NCI-H2171 (cell line): Measurements from ENCODE around the gene BRWD1.
A peak's percentile ranks its signal among the peaks of the same experiment; 100 is the strongest.

Source experiments
- DNase-seq: peaks from one replicate; lab custom pipeline; 2025; lab: John Stamatoyannopoulos, UW

BRWD1 gene

DNA sequence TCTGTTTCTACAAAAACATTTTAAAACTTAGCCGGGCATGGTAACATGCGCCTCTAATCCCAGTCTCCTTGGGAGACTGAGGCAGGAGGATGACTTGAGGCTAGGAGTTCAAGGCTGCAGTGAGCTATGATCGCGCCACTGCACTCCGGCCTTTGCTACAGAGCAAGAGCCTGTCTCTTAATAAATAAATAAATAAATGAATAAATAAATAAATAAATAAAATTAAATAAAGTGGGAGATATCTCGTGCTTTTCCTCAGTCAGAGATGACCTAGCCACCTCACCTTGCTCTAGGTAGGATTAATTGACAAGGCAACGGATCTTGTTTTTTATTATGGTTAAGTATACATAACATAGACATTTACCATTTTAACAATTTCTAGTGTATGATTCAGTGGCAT, 14.3 kb upstream of the BRWD1 start:
- no peak for DNase-seq

DNA sequence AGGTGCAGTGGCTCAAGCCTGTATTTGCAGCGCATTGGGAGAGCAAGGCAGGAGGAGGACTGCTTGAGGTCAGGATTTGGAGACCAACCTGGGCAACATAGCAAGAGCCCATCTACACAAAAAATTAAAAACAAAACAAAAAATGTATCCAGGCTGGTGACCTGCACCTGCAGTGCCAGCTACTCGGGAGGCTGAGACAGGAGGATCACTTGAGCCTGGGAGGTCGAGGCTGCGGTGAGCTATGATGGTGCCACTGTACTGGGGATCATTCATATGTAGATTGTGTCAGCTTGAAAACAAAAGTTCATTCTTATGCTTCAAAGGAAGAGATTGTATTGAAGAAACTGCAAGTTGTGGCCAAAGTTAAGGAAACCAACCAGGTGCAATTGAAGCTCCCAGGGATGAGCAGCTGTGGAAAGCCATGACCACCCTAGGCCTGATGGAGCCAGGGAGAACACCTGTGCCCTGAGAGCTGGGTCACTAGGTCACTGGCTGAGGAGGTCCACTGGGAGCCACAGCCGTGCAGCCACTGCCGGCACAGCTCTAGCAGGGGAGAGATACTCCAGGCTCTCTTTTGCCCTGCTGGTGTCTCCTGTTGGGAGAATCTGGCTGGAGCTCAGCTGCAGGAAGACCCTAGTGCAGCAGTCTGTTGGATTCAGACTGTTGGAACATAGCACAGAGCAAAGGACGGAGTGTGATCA, 13.3 kb upstream of the BRWD1 start:
- no peak for DNase-seq

GRCh38 chr21:39325458-39325857, 12.0 kb upstream of the BRWD1 start:
- DNase-seq = no peak

GRCh38 chr21:39321424-39321823, 8.0 kb upstream of the BRWD1 start:
- no peak for DNase-seq

- no peak for DNase-seq
These were observed 6.4 kb upstream of the BRWD1 start for GRCh38 chr21:39319814-39320332.

DNA sequence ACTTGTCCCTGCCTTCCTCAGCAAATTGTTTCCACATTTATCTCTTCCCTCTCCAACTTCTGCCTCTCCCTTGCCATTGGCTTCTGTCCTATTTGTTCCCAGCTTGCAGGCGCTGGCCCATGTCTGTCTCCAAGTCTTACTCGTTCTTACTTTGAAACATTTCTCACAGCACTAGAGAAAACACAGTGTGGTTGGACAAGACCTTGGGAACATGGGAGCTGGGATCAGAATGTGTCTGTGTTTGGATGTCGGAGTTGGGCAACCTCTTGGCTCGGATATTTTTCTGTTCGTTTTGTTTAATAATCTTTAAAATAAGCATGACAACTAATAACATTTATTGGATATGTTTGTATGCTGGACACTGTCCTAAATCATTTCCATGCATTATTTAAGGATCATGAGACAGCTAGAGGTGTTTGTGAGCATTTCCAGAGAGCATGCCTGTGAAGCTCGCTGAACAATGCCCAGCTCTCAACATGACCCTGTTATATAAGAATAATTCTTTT, 5.9 kb upstream of the BRWD1 start:
- DNase-seq = no peak

DNA sequence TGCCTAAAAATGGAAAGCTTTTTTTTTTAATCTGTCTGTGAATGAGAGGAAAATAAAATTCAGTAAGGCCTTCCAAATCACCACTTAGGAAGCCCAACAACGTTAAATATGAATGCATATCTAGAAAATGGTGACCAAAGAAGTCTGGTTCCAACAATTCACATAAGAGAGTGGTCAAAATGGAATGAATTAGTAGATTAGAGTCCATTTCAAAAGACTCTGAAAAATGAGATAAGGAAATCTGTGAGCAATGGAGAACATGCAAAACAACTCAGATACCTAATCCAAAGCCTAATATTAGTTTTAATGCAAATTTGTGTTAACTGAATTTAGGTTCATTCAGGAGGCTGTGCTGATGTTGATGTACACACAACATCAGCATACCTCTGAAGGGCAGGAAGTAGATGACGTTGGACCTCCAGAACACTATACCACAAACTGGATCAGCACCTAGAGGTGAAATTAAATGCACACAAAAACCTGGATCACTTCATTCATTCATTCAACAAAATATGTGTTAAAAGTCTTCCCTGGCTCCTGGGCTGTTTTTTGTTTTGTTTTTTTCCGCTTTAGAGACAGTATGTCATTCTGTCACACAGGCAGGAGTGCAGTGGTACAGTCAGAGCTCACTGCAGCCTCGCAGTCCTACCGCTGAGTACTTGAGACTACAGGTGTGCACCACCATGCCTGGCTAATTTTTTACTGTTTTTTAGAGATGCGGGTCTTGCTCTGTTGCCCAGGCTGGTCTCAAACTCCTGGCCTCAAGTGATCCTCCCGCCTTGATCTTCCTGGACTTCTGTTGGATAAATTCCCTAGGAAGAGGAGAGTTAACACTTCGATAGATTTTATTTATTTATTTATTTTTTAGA, 4.9 kb upstream of the BRWD1 start:
- DNase-seq = no peak

GRCh38 chr21:39317134-39318090, 4.0 kb upstream of the BRWD1 start:
- DNase-seq = no peak

DNA sequence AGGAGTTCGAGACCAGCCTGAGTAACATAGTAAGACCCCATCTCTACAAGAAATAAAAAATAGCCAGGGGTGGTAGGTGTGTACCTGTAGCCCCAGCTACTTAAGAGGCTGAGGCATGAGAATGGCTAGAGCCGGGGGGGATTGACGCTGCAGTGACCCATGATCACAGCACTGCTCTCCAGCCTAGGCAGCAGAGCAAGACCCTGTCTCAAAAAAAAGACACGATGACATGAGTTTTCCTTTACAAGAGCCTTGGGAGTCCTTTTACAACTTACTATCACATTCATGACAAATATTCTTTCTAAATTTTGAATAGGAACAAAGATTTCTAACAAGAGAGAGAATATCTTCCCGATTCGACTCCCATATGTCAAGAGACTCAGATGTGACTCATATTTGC, 3.3 kb upstream of the BRWD1 start:
- DNase-seq = no peak

DNA sequence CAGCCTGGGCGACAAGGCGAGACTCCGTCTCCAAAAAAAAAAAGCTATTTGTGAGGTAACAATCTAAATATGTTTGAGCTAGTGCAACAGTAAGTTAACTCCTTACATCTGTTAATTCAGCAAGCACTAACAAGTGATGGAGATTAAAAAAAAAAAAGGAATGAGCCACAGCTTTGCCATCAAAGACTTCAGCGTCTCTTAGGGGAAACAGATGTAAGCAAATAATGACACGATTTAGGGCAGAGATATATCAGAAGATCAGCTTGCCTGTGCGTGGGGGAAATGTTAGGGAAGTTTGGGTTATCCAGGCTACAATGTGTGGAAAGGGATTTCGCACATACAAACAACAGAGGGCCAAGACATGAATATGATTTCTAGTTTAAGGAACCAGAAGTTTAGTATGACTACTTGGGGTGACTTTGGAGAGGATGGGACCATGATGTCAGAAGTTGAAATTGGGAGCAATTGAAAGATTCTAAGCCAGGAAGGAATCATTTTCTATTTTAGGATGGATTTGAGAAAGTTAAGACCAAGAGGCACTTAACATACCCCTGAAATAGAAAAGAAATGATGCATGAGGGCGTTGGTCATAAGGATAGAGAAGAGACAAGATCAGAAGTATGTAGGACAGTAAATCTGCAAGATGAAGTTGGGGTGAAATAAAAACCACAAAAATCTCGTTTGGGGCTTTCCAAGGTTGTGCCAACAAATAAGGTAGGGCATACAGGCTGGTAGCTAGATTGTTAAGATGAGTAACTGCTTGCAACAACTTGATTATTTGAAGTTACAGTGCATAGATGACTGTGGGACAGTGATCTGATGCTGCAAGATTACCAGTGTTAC, 2.4 kb upstream of the BRWD1 start:
- no peak for DNase-seq

DNA sequence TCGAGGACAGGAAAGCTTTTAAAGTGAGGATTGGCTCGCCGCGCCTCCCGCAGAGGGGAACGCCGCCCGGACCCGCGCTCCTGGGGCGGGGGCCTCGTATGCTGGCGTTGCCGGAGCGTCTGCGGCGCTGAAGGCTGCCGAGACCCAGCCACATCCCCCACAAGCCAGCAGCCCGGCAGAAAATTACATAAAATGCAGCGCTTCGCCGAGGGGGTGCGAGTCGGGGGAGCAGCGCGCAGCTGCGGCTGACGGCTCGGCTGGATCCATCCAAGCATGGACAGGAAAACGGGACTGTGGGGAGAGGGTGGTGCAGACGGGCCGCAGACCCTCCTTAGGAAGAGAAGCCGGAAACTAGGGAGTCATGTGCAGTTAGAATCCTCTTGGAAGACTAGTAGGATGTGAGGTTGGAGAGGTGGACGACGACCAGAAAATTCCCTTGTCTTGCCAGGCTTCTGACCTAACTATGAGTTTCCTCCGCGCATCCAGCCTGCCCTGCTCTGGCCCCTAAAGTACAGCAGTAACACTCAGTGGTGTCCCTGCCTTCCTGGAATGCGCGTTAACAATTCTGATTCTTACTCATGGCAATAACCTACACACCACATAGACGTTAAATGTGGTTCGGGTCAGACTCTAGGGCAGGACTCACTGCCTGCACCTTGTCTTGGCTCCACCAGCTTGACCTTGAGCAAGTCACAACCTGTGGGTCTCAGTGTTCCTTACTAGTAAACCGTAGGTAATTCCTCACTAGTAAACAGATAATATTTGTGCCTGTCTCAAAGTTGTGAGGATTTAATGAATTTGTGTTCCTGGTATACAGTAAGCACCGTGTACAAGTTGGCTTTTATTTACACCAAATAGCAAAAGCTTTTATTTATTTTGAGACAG, 953 bp upstream of the BRWD1 start:
- peak; percentile 73 for DNase-seq

- DNase-seq = peak; percentile 57
These were observed 326 bp downstream of the BRWD1 start for GRCh38 chr21:39313042-39313570.

DNA sequence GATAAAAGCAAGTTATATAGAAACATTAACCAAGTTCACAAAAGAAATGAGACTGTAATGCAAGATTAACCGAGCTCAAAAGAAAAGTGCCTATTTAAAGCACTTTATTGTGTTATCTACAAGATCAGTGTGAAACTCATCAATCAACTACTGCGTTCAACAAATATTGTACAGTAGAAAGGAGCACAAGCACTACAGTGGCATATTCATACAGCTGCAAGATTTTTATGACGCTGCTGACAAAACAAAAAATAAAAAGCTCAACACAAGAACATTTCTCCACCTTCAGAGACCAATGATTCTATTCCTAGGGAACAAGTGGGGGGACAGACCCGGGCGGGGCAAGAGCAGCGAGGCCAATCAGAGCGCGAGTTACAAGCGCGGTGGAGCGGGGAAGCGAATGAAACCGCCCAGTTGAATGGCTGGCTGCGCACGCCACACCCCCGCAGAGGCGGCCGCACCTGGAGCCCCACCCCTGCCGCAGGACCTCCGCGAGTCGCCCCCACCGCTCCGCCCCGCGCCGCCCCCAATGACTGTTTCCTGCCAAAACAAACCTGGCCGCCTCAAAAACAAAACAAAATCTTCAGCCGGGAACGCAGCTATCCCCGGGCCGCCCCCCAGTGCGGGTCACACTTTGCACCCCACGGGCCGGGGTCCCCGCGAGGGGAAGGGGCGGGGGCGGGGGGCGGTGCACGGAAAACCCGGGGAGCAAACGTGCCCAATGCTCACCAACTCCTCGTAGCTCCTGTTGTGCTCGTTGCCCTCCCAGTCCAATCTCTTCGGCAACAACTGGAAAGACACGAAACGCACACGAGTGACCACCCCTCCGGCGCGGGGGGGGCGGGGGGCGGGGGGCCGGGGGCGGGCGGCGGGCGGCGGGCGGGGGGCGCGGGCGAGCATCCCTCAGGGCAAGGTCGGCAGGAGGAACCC, 1.1 kb downstream of the BRWD1 start:
- peak; percentile 85 for DNase-seq

DNA sequence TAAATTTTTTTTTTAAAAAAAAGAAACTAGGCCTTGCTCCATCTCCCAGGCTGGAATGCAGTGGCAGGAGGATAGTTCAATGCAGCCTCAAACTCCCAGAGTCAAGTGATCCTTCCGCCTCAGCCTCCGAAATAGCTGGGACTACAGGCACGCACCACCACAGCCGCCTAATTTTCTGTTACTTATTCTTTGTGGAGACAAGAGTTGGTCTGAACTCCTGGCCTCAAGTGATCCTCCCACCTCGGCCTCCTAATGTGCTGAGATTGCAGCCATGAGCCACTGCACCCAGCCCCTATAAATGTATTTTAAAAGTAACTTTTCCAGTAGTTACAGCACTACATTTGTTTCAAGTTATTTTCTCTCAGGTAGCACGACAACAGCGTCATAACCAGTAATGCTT, 2.3 kb downstream of the BRWD1 start:
- DNase-seq = no peak

- no peak for DNase-seq
These were observed 6.0 kb downstream of the BRWD1 start for GRCh38 chr21:39307466-39307865.

- DNase-seq = no peak
These were observed 12.8 kb downstream of the BRWD1 start for GRCh38 chr21:39300587-39300986.

DNA sequence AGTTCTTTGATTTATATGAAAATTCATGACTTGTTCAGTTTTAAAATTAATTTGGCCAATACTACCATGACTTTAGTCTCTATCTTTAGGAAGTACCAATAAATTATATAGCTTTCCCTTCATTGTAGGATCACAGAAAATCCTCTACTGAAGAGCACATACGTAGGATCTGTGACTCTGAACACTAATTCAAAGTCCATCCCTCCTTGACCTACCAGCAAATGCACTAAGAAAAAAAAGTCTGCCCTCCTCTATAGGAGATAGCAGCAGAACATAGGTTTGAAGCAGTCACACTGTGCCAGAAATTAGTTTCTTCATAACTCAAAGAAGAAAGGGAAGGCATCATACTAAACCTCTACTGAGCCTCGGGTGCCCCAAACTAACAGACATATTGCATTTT, 16.5 kb downstream of the BRWD1 start:
- no peak for DNase-seq

GRCh38 chr21:39288987-39289386, 24.4 kb downstream of the BRWD1 start:
- no peak for DNase-seq

GRCh38 chr21:39282911-39283310, 30.5 kb downstream of the BRWD1 start:
- no peak for DNase-seq
